ENCODE results near the gene TAOK3.
"Not testable (repeated sequence)": the region's sequence is repeated elsewhere in the genome, so short reads cannot be mapped to it uniquely, and the experiment has no call there.

- TF ChIP-seq, protein P1, sequence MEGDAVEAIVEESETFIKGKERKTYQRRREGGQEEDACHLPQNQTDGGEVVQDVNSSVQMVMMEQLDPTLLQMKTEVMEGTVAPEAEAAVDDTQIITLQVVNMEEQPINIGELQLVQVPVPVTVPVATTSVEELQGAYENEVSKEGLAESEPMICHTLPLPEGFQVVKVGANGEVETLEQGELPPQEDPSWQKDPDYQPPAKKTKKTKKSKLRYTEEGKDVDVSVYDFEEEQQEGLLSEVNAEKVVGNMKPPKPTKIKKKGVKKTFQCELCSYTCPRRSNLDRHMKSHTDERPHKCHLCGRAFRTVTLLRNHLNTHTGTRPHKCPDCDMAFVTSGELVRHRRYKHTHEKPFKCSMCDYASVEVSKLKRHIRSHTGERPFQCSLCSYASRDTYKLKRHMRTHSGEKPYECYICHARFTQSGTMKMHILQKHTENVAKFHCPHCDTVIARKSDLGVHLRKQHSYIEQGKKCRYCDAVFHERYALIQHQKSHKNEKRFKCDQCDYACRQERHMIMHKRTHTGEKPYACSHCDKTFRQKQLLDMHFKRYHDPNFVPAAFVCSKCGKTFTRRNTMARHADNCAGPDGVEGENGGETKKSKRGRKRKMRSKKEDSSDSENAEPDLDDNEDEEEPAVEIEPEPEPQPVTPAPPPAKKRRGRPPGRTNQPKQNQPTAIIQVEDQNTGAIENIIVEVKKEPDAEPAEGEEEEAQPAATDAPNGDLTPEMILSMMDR (IDR thresholded peaks at IDR 0.05), result not testable (repeated sequence)
- not testable (repeated sequence) for TF ChIP-seq POLR2A (IDR thresholded peaks at IDR 0.05)
Observed at GRCh38 chr12:118308006-118308405, 64.7 kb downstream of the TAOK3 start.
